ENCODE measurements around the gene EIF4G3.

GRCh38 chr1:20992322-20993056 lies 184.2 kb downstream of the EIF4G3 start:
- TF ChIP-seq POLR2A (IDR thresholded peaks at IDR 0.05) = no peak
- TF ChIP-seq, protein P1, sequence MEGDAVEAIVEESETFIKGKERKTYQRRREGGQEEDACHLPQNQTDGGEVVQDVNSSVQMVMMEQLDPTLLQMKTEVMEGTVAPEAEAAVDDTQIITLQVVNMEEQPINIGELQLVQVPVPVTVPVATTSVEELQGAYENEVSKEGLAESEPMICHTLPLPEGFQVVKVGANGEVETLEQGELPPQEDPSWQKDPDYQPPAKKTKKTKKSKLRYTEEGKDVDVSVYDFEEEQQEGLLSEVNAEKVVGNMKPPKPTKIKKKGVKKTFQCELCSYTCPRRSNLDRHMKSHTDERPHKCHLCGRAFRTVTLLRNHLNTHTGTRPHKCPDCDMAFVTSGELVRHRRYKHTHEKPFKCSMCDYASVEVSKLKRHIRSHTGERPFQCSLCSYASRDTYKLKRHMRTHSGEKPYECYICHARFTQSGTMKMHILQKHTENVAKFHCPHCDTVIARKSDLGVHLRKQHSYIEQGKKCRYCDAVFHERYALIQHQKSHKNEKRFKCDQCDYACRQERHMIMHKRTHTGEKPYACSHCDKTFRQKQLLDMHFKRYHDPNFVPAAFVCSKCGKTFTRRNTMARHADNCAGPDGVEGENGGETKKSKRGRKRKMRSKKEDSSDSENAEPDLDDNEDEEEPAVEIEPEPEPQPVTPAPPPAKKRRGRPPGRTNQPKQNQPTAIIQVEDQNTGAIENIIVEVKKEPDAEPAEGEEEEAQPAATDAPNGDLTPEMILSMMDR (IDR thresholded peaks at IDR 0.05) = no peak

All from esophagus squamous epithelium (tissue), 4 donors.